ENCODE data around the gene P2RX4. TPM values are rescaled to one million over a fixed set of nuclear protein-coding genes. Genes with fewer than 3 reads are reported as not detected.
"Not testable (repeated sequence)": the region's sequence is repeated elsewhere in the genome, so short reads cannot be mapped to it uniquely, and the experiment has no call there.

The P2RX4 gene
- total RNA-seq, 1 experiment from 2014 or later, result 11.7 TPM

GRCh38 chr12:121278169-121279070, 68.5 kb downstream of the P2RX4 start:
- DNase-seq (ENCODE audit: low read depth), result no peak

- DNase-seq (ENCODE audit: low read depth), result no peak
Observed at GRCh38 chr12:121279071-121279375, 69.1 kb downstream of the P2RX4 start.

GRCh38 chr12:121279507-121279915, 69.6 kb downstream of the P2RX4 start:
- DNase-seq (ENCODE audit: low read depth), result no peak

GRCh38 chr12:121280531-121280930, 70.6 kb downstream of the P2RX4 start:
- DNase-seq (ENCODE audit: low read depth), result not testable (repeated sequence)

GRCh38 chr12:121281116-121281515, 71.2 kb downstream of the P2RX4 start:
- DNase-seq (ENCODE audit: low read depth), result not testable (repeated sequence)

GRCh38 chr12:121282072-121282742, 72.3 kb downstream of the P2RX4 start:
- DNase-seq (ENCODE audit: low read depth), result no peak

GRCh38 chr12:121282910-121283309, 73.0 kb downstream of the P2RX4 start:
- DNase-seq (ENCODE audit: low read depth), result not testable (repeated sequence)

GRCh38 chr12:121283388-121283787, 73.5 kb downstream of the P2RX4 start:
- DNase-seq (ENCODE audit: low read depth), result no peak

Other genes with a start within 250 kb of the P2RX4 start
- not detected in 2 replicates for gene HNF1A, start 231.6 kb upstream of the P2RX4 start, total RNA-seq (2014; rRNA removed; shearing (Covaris generic))
- gene C12orf43, start 193.6 kb upstream of the P2RX4 start, total RNA-seq (2014; rRNA removed; shearing (Covaris generic)), result 17.6 and 21.8 TPM in 2 replicates
- 29.6 and 38.7 TPM in 2 replicates for gene OASL, start 170.9 kb upstream of the P2RX4 start, total RNA-seq (2014; rRNA removed; shearing (Covaris generic))
- 0.57 and 1.3 TPM in 2 replicates for gene P2RX7, start 77.3 kb upstream of the P2RX4 start, total RNA-seq (2014; rRNA removed; shearing (Covaris generic))
- 5.5 and 7.9 TPM in 2 replicates for gene CAMKK2, start 86.6 kb downstream of the P2RX4 start, total RNA-seq (2014; rRNA removed; shearing (Covaris generic))
- 170 and 239 TPM in 2 replicates for gene ANAPC5, start 142.3 kb downstream of the P2RX4 start, total RNA-seq (2014; rRNA removed; shearing (Covaris generic))
- 71.9 and 111 TPM in 2 replicates for gene RNF34, start 190.0 kb downstream of the P2RX4 start, total RNA-seq (2014; rRNA removed; shearing (Covaris generic))